Liver (tissue), 3 donors: ENCODE data around the gene TBX5.

Source experiments
- EGR1 ChIP-seq, 2 donors: IDR thresholded peaks; 2 replicates each; pipeline ENCODE4 v1.6.1; 2016 to 2018; ENCODE audit warnings: antibody characterized with exemption in 2 of 2, low read depth in 2 of 2
- GABPA ChIP-seq, 2 donors: IDR thresholded peaks in 1 of 2; conservative IDR thresholded peaks in 1 of 2; 2 replicates each; pipeline ENCODE4 v1.6.1; 2016; ENCODE audit warnings: antibody characterized with exemption in 2 of 2, mild to moderate bottlenecking in 1 of 2, moderate library complexity in 1 of 2
- REST ChIP-seq: IDR thresholded peaks from 2 replicates; pipeline ENCODE4 v1.6.1; 2016; ENCODE audit warnings: antibody characterized with exemption, mild to moderate bottlenecking
- RXRA ChIP-seq, 2 donors: IDR thresholded peaks; 2 replicates each; pipeline ENCODE4 v1.6.1; 2017 to 2018; ENCODE audit warnings: antibody characterized with exemption in 2 of 2, mild to moderate bottlenecking in 1 of 2
- TAF1 ChIP-seq: conservative IDR thresholded peaks from 2 replicates; pipeline ENCODE4 v1.6.1; 2016; ENCODE audit warnings: antibody characterized with exemption, mild to moderate bottlenecking
- YY1 ChIP-seq: IDR thresholded peaks from 2 replicates; pipeline ENCODE4 v1.6.1; 2016; ENCODE audit warnings: antibody characterized with exemption, mild to moderate bottlenecking
- TF ChIP-seq, protein P1 (sequence below): fragments of 150-350 bp; IDR thresholded peaks from 2 replicates; pipeline ENCODE4 v1.5.1; 2017; ENCODE audit warnings: improper control_type of control experiment, low read depth, low read length; ENCODE audit not compliant: missing input control
- TF ChIP-seq, protein P2 (sequence below): IDR thresholded peaks from 2 replicates; pipeline ENCODE4 v1.6.1; 2016; ENCODE audit warnings: antibody characterized with exemption
- donor health status: healthy.
- donor health status: healthy.

- TF ChIP-seq GABPA (IDR thresholded peaks at IDR 0.05 in 1 of 2, conservative IDR thresholded peaks at IDR 0.05 in 1 of 2), result no peak
- TF ChIP-seq, protein P1, sequence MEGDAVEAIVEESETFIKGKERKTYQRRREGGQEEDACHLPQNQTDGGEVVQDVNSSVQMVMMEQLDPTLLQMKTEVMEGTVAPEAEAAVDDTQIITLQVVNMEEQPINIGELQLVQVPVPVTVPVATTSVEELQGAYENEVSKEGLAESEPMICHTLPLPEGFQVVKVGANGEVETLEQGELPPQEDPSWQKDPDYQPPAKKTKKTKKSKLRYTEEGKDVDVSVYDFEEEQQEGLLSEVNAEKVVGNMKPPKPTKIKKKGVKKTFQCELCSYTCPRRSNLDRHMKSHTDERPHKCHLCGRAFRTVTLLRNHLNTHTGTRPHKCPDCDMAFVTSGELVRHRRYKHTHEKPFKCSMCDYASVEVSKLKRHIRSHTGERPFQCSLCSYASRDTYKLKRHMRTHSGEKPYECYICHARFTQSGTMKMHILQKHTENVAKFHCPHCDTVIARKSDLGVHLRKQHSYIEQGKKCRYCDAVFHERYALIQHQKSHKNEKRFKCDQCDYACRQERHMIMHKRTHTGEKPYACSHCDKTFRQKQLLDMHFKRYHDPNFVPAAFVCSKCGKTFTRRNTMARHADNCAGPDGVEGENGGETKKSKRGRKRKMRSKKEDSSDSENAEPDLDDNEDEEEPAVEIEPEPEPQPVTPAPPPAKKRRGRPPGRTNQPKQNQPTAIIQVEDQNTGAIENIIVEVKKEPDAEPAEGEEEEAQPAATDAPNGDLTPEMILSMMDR, result no peak
- no peak for TF ChIP-seq EGR1 (IDR thresholded peaks at IDR 0.05; ENCODE audit: low read depth in 2 of 2)
- TF ChIP-seq RXRA (IDR thresholded peaks at IDR 0.05), result no peak
- no peak for TF ChIP-seq REST
- TF ChIP-seq, protein P2, sequence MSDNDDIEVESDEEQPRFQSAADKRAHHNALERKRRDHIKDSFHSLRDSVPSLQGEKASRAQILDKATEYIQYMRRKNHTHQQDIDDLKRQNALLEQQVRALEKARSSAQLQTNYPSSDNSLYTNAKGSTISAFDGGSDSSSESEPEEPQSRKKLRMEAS, result no peak
- TF ChIP-seq TAF1, result no peak
- no peak for TF ChIP-seq YY1
Observed at GRCh38 chr12:114339626-114340025, 66.3 kb downstream of the TBX5 start.
